ENCODE results near the gene SLC35G6.

GRCh38 chr17:7503521-7503920 lies 22.3 kb downstream of the SLC35G6 start:
- TF ChIP-seq, protein P1, sequence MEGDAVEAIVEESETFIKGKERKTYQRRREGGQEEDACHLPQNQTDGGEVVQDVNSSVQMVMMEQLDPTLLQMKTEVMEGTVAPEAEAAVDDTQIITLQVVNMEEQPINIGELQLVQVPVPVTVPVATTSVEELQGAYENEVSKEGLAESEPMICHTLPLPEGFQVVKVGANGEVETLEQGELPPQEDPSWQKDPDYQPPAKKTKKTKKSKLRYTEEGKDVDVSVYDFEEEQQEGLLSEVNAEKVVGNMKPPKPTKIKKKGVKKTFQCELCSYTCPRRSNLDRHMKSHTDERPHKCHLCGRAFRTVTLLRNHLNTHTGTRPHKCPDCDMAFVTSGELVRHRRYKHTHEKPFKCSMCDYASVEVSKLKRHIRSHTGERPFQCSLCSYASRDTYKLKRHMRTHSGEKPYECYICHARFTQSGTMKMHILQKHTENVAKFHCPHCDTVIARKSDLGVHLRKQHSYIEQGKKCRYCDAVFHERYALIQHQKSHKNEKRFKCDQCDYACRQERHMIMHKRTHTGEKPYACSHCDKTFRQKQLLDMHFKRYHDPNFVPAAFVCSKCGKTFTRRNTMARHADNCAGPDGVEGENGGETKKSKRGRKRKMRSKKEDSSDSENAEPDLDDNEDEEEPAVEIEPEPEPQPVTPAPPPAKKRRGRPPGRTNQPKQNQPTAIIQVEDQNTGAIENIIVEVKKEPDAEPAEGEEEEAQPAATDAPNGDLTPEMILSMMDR (IDR thresholded peaks at IDR 0.05) = no peak
- TF ChIP-seq POLR2A (IDR thresholded peaks at IDR 0.05) (no peak), POLR2AphosphoS5 (IDR thresholded peaks at IDR 0.05) (no peak)

Data from prostate gland (tissue), 2 donors.